GM18502 (cell line): ENCODE data around the gene SPSB2.
A peak's percentile ranks its signal among the peaks of the same experiment; 100 is the strongest.

Experiments
- ATAC-seq: cut with Tn5 transposase; IDR thresholded peaks from one replicate; pipeline ENCODE4 v1.9.1; 2021; ENCODE audit warnings: mild to moderate bottlenecking; ENCODE audit not compliant: unreplicated experiment, poor library complexity

The SPSB2 gene

GRCh38 chr12:6852651-6853354 lies 20.3 kb downstream of the SPSB2 start:
- no peak for ATAC-seq

- ATAC-seq = peak; percentile 70
Observed at GRCh38 chr12:6851921-6852650, 21.0 kb downstream of the SPSB2 start, which contains the start of gene USP5. TSS of gene USP5 (plus strand) at chr12:6852150. CDS start at chr12:6852180, 30 bp downstream.

GRCh38 chr12:6851153-6851920 lies 21.8 kb downstream of the SPSB2 start, which contains the start of gene CDCA3:
TSS of gene CDCA3 (minus strand) at chr12:6851286. CDS start at chr12:6850952, 334 bp downstream.
- ATAC-seq = peak; percentile 54

GRCh38 chr12:6850796-6851152 lies 22.3 kb downstream of the SPSB2 start:
- no peak for ATAC-seq

GRCh38 chr12:6849976-6850560 lies 23.0 kb downstream of the SPSB2 start:
- ATAC-seq = no peak

GRCh38 chr12:6849427-6849826 lies 23.7 kb downstream of the SPSB2 start:
- no peak for ATAC-seq

GRCh38 chr12:6847676-6848075 lies 25.4 kb downstream of the SPSB2 start:
- no peak for ATAC-seq

GRCh38 chr12:6846316-6846869 lies 26.7 kb downstream of the SPSB2 start:
- no peak for ATAC-seq

GRCh38 chr12:6845395-6845794 lies 27.7 kb downstream of the SPSB2 start:
- ATAC-seq = no peak

- no peak for ATAC-seq
Observed at GRCh38 chr12:6843118-6843902, 29.8 kb downstream of the SPSB2 start.

- ATAC-seq = no peak
Observed at GRCh38 chr12:6842075-6842474, 31.0 kb downstream of the SPSB2 start.

GRCh38 chr12:6840761-6841515 lies 32.2 kb downstream of the SPSB2 start, which contains the start of gene GNB3:
TSS of gene GNB3 (plus strand) at chr12:6840925. CDS start at chr12:6841288, 363 bp downstream.
- ATAC-seq = no peak

- no peak for ATAC-seq
Observed at GRCh38 chr12:6840330-6840729, 32.8 kb downstream of the SPSB2 start.

- peak; percentile 93 for ATAC-seq
Observed at GRCh38 chr12:6839482-6840201, 33.5 kb downstream of the SPSB2 start.

- ATAC-seq = no peak
Observed at GRCh38 chr12:6838854-6839253, 34.2 kb downstream of the SPSB2 start.

GRCh38 chr12:6837370-6838060 lies 35.6 kb downstream of the SPSB2 start:
- ATAC-seq = no peak

GRCh38 chr12:6836851-6837250 lies 36.3 kb downstream of the SPSB2 start:
- no peak for ATAC-seq
